B cell (primary cell): ENCODE data around the gene SEC14L1.

ENCODE experiments used
- CTCF ChIP-seq: fragments of 200-600 bp; IDR thresholded peaks from one replicate; pipeline ENCODE4 v1.8.0; 2022; ENCODE audit warnings: antibody characterized with exemption, mild to moderate bottlenecking
- EZH2 ChIP-seq: IDR thresholded peaks from 2 replicates; pipeline ENCODE4 v1.6.1; 2012; ENCODE audit warnings: borderline replicate concordance, low read depth, mild to moderate bottlenecking, moderate library complexity, low read length; ENCODE audit not compliant: insufficient read depth, poor library complexity, severe bottlenecking

- TF ChIP-seq CTCF = no peak
- TF ChIP-seq EZH2 = no peak
These were observed 86.9 kb downstream of the SEC14L1 start for GRCh38 chr17:77227461-77228240.
